Neuronal stem cell (in vitro differentiated cells): ENCODE data around the gene PARD6A.
A peak's percentile ranks its signal among the peaks of the same experiment; 100 is the strongest.

ENCODE experiments used
- DNase-seq: peaks from one replicate; pipeline ENCODE4 v3.0.0-alpha.2; 2013; ENCODE audit warnings: low spot score
- H2AFZ ChIP-seq: one replicate; pipeline ENCODE4 v1.6.1; 2013; ENCODE audit warnings: mild to moderate bottlenecking, low read length, inconsistent platforms
- H2AK5ac ChIP-seq: 2 replicates; pipeline ENCODE4 v1.6.1; 2013; ENCODE audit warnings: low read depth, mild to moderate bottlenecking, inconsistent platforms, low read length, moderate library complexity, mixed read lengths
- H2BK120ac ChIP-seq: 2 replicates; pipeline ENCODE4 v1.6.1; 2013; ENCODE audit warnings: low read depth, mild to moderate bottlenecking, inconsistent platforms, low read length, moderate library complexity, mixed read lengths
- H2BK12ac ChIP-seq: one replicate; pipeline ENCODE4 v1.6.1; 2013; ENCODE audit warnings: low read length, inconsistent platforms
- H2BK15ac ChIP-seq: 2 replicates; pipeline ENCODE4 v1.6.1; 2013; ENCODE audit warnings: mild to moderate bottlenecking, low read length, inconsistent platforms, mixed read lengths
- H2BK5ac ChIP-seq: one replicate; pipeline ENCODE4 v1.6.1; 2013; ENCODE audit warnings: inconsistent platforms, mild to moderate bottlenecking, low read length, moderate library complexity
- H3K14ac ChIP-seq: one replicate; pipeline ENCODE4 v1.6.1; 2013; ENCODE audit warnings: low read length, inconsistent platforms
- H3K18ac ChIP-seq: 2 replicates; pipeline ENCODE4 v1.6.1; 2013; ENCODE audit warnings: low read length, inconsistent platforms
- H3K23ac ChIP-seq: 2 replicates; pipeline ENCODE4 v1.6.1; 2013; ENCODE audit warnings: low read depth, mild to moderate bottlenecking, mixed read lengths, low read length, inconsistent platforms; ENCODE audit not compliant: poor library complexity
- H3K27ac ChIP-seq: replicated peaks from 3 replicates; pipeline ENCODE4 v1.5.1; 2013; ENCODE audit warnings: low read length, inconsistent platforms
- H3K27me3 ChIP-seq, 3 experiments: 2 replicates each; pipeline ENCODE4 v1.6.1; 2013; ENCODE audit warnings: low read length in 3 of 3, mild to moderate bottlenecking in 2 of 3, inconsistent platforms in 1 of 3, low read depth in 1 of 3, mixed read lengths in 1 of 3, moderate library complexity in 1 of 3; ENCODE audit not compliant: control insufficient read depth in 3 of 3, insufficient read depth in 3 of 3
- H3K36me3 ChIP-seq, 2 donors: replicated peaks in 1 of 2; 2 replicates each; pipeline ENCODE4 v1.6.1; 2013; ENCODE audit warnings: low read length in 2 of 2; ENCODE audit not compliant: control insufficient read depth in 2 of 2, insufficient read depth in 2 of 2
- H3K4ac ChIP-seq: 2 replicates; pipeline ENCODE4 v1.6.1; 2013; ENCODE audit warnings: inconsistent platforms, mild to moderate bottlenecking, low read length, moderate library complexity
- H3K4me1 ChIP-seq, 2 donors: 1 replicate in 1 of 2; 2 replicates in 1 of 2; pipeline ENCODE4 v1.6.1; 2013; ENCODE audit warnings: low read length in 2 of 2, low read depth in 1 of 2; ENCODE audit not compliant: control insufficient read depth in 2 of 2, insufficient read depth in 1 of 2
- H3K4me2 ChIP-seq: one replicate; pipeline ENCODE4 v1.6.1; 2013; ENCODE audit warnings: mild to moderate bottlenecking, low read length, inconsistent platforms; ENCODE audit not compliant: insufficient read depth, poor library complexity, severe bottlenecking
- H3K4me3 ChIP-seq, 2 donors: 2 replicates each; pipeline ENCODE4 v1.5.1; 2013; ENCODE audit warnings: low read length in 2 of 2, mild to moderate bottlenecking in 2 of 2, inconsistent platforms in 1 of 2, moderate library complexity in 1 of 2
- H3K79me1 ChIP-seq: one replicate; pipeline ENCODE4 v1.6.1; 2013; ENCODE audit warnings: low read depth, mild to moderate bottlenecking, inconsistent platforms, low read length, moderate library complexity
- H3K9ac ChIP-seq: one replicate; pipeline ENCODE4 v1.6.1; 2013; ENCODE audit warnings: mild to moderate bottlenecking, low read depth, low read length, inconsistent platforms; ENCODE audit not compliant: poor library complexity
- H3K9me3 ChIP-seq, 2 donors: replicated peaks in 1 of 2; 2 replicates each; pipeline versions ENCODE3 to v1.6.1; 2013; ENCODE audit warnings: low read length in 2 of 2, mild to moderate bottlenecking in 2 of 2, inconsistent platforms in 1 of 2, low read depth in 1 of 2, mixed read lengths in 1 of 2, moderate library complexity in 1 of 2; ENCODE audit not compliant: control insufficient read depth in 2 of 2, insufficient read depth in 1 of 2
- H4K8ac ChIP-seq: one replicate; pipeline ENCODE4 v1.6.1; 2013; ENCODE audit warnings: low read depth, mild to moderate bottlenecking, inconsistent platforms, low read length, moderate library complexity
- H4K91ac ChIP-seq: one replicate; pipeline ENCODE4 v1.6.1; 2013; ENCODE audit warnings: low read length, low read depth, mild to moderate bottlenecking, inconsistent platforms; ENCODE audit not compliant: poor library complexity
- WGBS, 2 donors: extraction: QIAGEN DNeasy Blood & Tissue Kit; methylation state at CpG; one replicate each; pipeline ENCODE4 v1.1.7; 2013; ENCODE audit warnings: missing lambda C conversion rate in 2 of 2, mixed read lengths in 1 of 2; ENCODE audit not compliant: insufficient read length in 2 of 2, insufficient replicate concordance in 1 of 2; ENCODE audit errors: extremely low coverage in 2 of 2; 5-methylcytosine and 5-hydroxymethylcytosine counted together

Gene PARD6A

GRCh38 chr16:67667817-67668494 lies 7.2 kb downstream of the PARD6A start:
- Histone ChIP-seq H2BK15ac (no peak overlapping the region), H3K4ac (no peak overlapping the region), H3K9me3 (no peaks in the 10 kb centered on the region), H4K8ac (no peak overlapping the region), H3K27ac (no peak overlapping the region), H3K4me3 (peak overlapping the region in 1 of 2 donors; percentile 51), H3K4me2 (peak overlapping the region; percentile 26), H3K27me3 (no peaks in the 10 kb centered on the region), H3K79me1 (no peaks in the 10 kb centered on the region), H3K9ac (peak overlapping the region; percentile 74), H3K36me3 (peaks cover 6 to 22% of the 10 kb centered on the region in 2 donors), H3K23ac (peak overlapping the region; percentile 37), H3K4me1 (peaks cover 9 to 19% of the 10 kb centered on the region in 2 donors), H2BK12ac (no peak overlapping the region), H2AFZ (peak overlapping the region; percentile 53), H2BK120ac (no peak overlapping the region), H4K91ac (no peak overlapping the region), H2BK5ac (peak overlapping the region; percentile 45), H3K18ac (peak overlapping the region; percentile 45), H2AK5ac (no peak overlapping the region), H3K14ac (peak overlapping the region; percentile 41)
- DNase-seq = peak; percentile 72
- WGBS, 2 donors = no CpG with 5 or more reads among the region's 18 CpGs

- no peaks in the 10 kb centered on the region for H3K79me1 ChIP-seq
- peak overlapping the region; percentile 74 for H3K9ac ChIP-seq
- no CpG with 5 or more reads among the region's 6 CpGs for WGBS, 2 donors
- H3K36me3 ChIP-seq = peaks cover 2 to 16% of the 10 kb centered on the region in 2 donors
- H3K4me3 ChIP-seq = no peak overlapping the region
- H4K91ac ChIP-seq = no peak overlapping the region
- H3K27ac ChIP-seq = no peak overlapping the region
- H3K18ac ChIP-seq = no peak overlapping the region
- peaks cover 9 to 19% of the 10 kb centered on the region in 2 donors for H3K4me1 ChIP-seq
- DNase-seq = no peak
- no peak overlapping the region for H2AK5ac ChIP-seq
- H3K4ac ChIP-seq = no peak overlapping the region
- peak overlapping the region; percentile 45 for H2BK5ac ChIP-seq
- no peak overlapping the region for H3K4me2 ChIP-seq
- no peak overlapping the region for H2BK12ac ChIP-seq
- H3K14ac ChIP-seq = peak overlapping the region; percentile 41
- peak overlapping the region; percentile 37 for H3K23ac ChIP-seq
- no peaks in the 10 kb centered on the region for H3K27me3 ChIP-seq
- H2BK120ac ChIP-seq = no peak overlapping the region
- no peak overlapping the region for H2AFZ ChIP-seq
- no peak overlapping the region for H4K8ac ChIP-seq
- H3K9me3 ChIP-seq = no peaks in the 10 kb centered on the region
- no peak overlapping the region for H2BK15ac ChIP-seq
Measured at GRCh38 chr16:67668495-67669157, 7.9 kb downstream of the PARD6A start.

- no peaks in the 10 kb centered on the region for H3K9me3 ChIP-seq
- H3K18ac ChIP-seq = no peak overlapping the region
- H3K27me3 ChIP-seq = no peaks in the 10 kb centered on the region
- no peak overlapping the region for H2BK12ac ChIP-seq
- no peaks in the 10 kb centered on the region for H3K79me1 ChIP-seq
- H3K4me3 ChIP-seq = no peak overlapping the region
- no peak overlapping the region for H3K27ac ChIP-seq
- no peak overlapping the region for H4K8ac ChIP-seq
- no peak for DNase-seq
- no CpG with 5 or more reads among the region's 10 CpGs for WGBS, 2 donors
- H3K4me2 ChIP-seq = no peak overlapping the region
- H3K9ac ChIP-seq = no peak overlapping the region
- H3K4ac ChIP-seq = no peak overlapping the region
- peaks cover 9 to 19% of the 10 kb centered on the region in 2 donors for H3K4me1 ChIP-seq
- no peak overlapping the region for H2BK120ac ChIP-seq
- no peak overlapping the region for H2AK5ac ChIP-seq
- no peak overlapping the region for H3K14ac ChIP-seq
- H2BK5ac ChIP-seq = no peak overlapping the region
- no peak overlapping the region for H4K91ac ChIP-seq
- no peak overlapping the region for H2AFZ ChIP-seq
- H2BK15ac ChIP-seq = no peak overlapping the region
- H3K36me3 ChIP-seq = peaks cover 2 to 7% of the 10 kb centered on the region in 2 donors
- H3K23ac ChIP-seq = no peak overlapping the region
Measured at GRCh38 chr16:67669499-67670101, 8.8 kb downstream of the PARD6A start.

- Histone ChIP-seq H3K14ac (no peak overlapping the region), H3K9me3 (no peaks in the 10 kb centered on the region), H2AFZ (no peak overlapping the region), H3K27ac (no peak overlapping the region), H3K4me2 (no peak overlapping the region), H2BK5ac (no peak overlapping the region), H2BK120ac (no peak overlapping the region), H3K4me1 (peaks cover 5 to 8% of the 10 kb centered on the region in 2 donors), H2BK15ac (no peak overlapping the region), H3K9ac (no peak overlapping the region), H3K27me3 (no peaks in the 10 kb centered on the region), H2AK5ac (no peak overlapping the region), H2BK12ac (no peak overlapping the region), H3K23ac (peak overlapping the region; percentile 16), H3K18ac (no peak overlapping the region), H3K4ac (no peak overlapping the region), H3K36me3 (peaks cover 12 to 14% of the 10 kb centered on the region in 2 donors), H3K4me3 (no peak overlapping the region), H3K79me1 (no peaks in the 10 kb centered on the region), H4K91ac (no peak overlapping the region), H4K8ac (no peak overlapping the region)
- DNase-seq = no peak
- WGBS, 2 donors = no CpG with 5 or more reads among the region's 4 CpGs
Measured at GRCh38 chr16:67672306-67672705, 11.5 kb downstream of the PARD6A start.
